Measurements from ENCODE around the gene MIA. TPM values are rescaled to one million over a fixed set of nuclear protein-coding genes. Genes with fewer than 3 reads are reported as not detected.
A peak's percentile ranks its signal among the peaks of the same experiment; 100 is the strongest.

Gene MIA
- polyA plus RNA-seq, 1 donor from 2014 or later, result 1.8 TPM

DNA sequence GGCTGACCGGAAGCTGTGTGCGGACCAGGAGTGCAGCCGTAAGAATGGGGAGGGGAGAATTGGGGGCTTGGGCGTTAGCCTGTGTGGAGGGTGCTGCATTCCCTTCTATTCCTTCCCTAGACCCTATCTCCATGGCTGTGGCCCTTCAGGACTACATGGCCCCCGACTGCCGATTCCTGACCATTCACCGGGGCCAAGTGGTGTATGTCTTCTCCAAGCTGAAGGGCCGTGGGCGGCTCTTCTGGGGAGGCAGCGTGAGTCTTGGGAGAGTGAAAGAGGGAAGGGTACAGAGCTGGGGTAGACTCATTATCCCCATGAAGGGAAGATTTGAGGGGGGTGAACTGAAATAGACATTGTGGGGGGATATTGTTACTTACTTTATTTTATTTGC is 306 bp downstream of the MIA start:
- Histone ChIP-seq H3K9ac (ENCODE audit: low read length) (no peak overlapping the region), H3K27ac (ENCODE audit: low read length) (no peak overlapping the region), H3K4me3 (ENCODE audit: low read length) (no peak overlapping the region), H3F3A (ENCODE audit: insufficient read depth, low read length, poor library complexity, severe bottlenecking) (peaks cover 4% of the 10 kb centered on the region), H2AFZ (ENCODE audit: low read depth, low read length) (no peak overlapping the region), H3K9me2 (ENCODE audit: insufficient read depth, low read length) (no peaks in the 10 kb centered on the region), H3K4me2 (ENCODE audit: low read length) (no peak overlapping the region), H3K79me2 (replicated peaks; ENCODE audit: insufficient read depth, low read length) (no peaks in the 10 kb centered on the region), H4K20me1 (ENCODE audit: insufficient read depth) (no peaks in the 10 kb centered on the region), H3K36me3 (ENCODE audit: insufficient read depth, low read length) (no peaks in the 10 kb centered on the region), H3K9me3 (ENCODE audit: low read length) (no peaks in the 10 kb centered on the region), H3K27me3 (ENCODE audit: insufficient read depth, low read depth, low read length) (no peaks in the 10 kb centered on the region)
- TF ChIP-seq EZH2 (IDR thresholded peaks at IDR 0.05; ENCODE audit: borderline replicate concordance, insufficient read depth, low read length, poor library complexity, severe bottlenecking) (no peak), REST (IDR thresholded peaks at IDR 0.05; ENCODE audit: borderline replicate concordance) (no peak), SMC3 (conservative IDR thresholded peaks at IDR 0.05; ENCODE audit: poor library complexity) (no peak), EP300 (conservative IDR thresholded peaks at IDR 0.05; ENCODE audit: poor library complexity, severe bottlenecking) (no peak), MXI1 (conservative IDR thresholded peaks at IDR 0.05; ENCODE audit: poor library complexity, severe bottlenecking) (no peak), TAF1 (IDR thresholded peaks at IDR 0.05; ENCODE audit: low read depth) (no peak), POLR2AphosphoS5 (IDR thresholded peaks at IDR 0.05) (no peak), RAD21 (conservative IDR thresholded peaks at IDR 0.05) (no peak), CTCF (IDR thresholded peaks at IDR 0.05; ENCODE audit: poor library complexity, severe bottlenecking) (no peak)

DNA sequence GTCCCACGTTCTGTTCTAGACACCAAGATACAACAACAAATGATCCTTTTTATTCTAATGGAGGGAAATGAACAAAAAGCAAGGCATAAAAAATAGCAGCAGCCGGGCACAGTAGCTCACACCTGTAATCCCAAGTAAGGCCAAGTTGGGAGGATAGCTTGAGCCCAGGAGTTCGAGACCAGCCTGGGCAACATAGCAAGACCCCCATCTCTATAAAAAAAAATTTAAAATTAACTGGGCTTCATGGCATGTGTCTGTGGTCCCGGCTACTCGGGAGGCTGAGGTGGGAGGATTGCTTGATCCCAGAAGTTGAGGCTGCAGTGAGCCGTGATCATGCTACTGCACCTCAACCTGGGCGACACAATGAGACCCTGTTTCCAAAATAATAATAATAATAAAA is 1.0 kb downstream of the MIA start:
- no peak for TF ChIP-seq SMC3 (conservative IDR thresholded peaks at IDR 0.05; ENCODE audit: poor library complexity)
- no peak for TF ChIP-seq EP300 (conservative IDR thresholded peaks at IDR 0.05; ENCODE audit: poor library complexity, severe bottlenecking)
- TF ChIP-seq RAD21 (conservative IDR thresholded peaks at IDR 0.05), result no peak
- TF ChIP-seq REST (IDR thresholded peaks at IDR 0.05; ENCODE audit: borderline replicate concordance), result no peak
- no peak for TF ChIP-seq TAF1 (IDR thresholded peaks at IDR 0.05; ENCODE audit: low read depth)
- TF ChIP-seq CTCF (IDR thresholded peaks at IDR 0.05; ENCODE audit: poor library complexity, severe bottlenecking), result no peak
- no peak for TF ChIP-seq POLR2AphosphoS5 (IDR thresholded peaks at IDR 0.05)
- no peak for TF ChIP-seq EZH2 (IDR thresholded peaks at IDR 0.05; ENCODE audit: borderline replicate concordance, insufficient read depth, low read length, poor library complexity, severe bottlenecking)
- TF ChIP-seq MXI1 (conservative IDR thresholded peaks at IDR 0.05; ENCODE audit: poor library complexity, severe bottlenecking), result no peak
- Histone ChIP-seq H3K9me3 (ENCODE audit: low read length) (no peaks in the 10 kb centered on the region), H3K27me3 (ENCODE audit: insufficient read depth, low read depth, low read length) (no peaks in the 10 kb centered on the region), H3K27ac (ENCODE audit: low read length) (peak overlapping the region; percentile 99), H3K9me2 (ENCODE audit: insufficient read depth, low read length) (no peaks in the 10 kb centered on the region), H3K79me2 (replicated peaks; ENCODE audit: insufficient read depth, low read length) (no peaks in the 10 kb centered on the region), H4K20me1 (ENCODE audit: insufficient read depth) (no peaks in the 10 kb centered on the region), H3K4me3 (ENCODE audit: low read length) (peak overlapping the region; percentile 80), H3F3A (ENCODE audit: insufficient read depth, low read length, poor library complexity, severe bottlenecking) (peaks cover 4% of the 10 kb centered on the region), H3K36me3 (ENCODE audit: insufficient read depth, low read length) (no peaks in the 10 kb centered on the region), H2AFZ (ENCODE audit: low read depth, low read length) (no peak overlapping the region), H3K4me2 (ENCODE audit: low read length) (peak overlapping the region; percentile 78), H3K9ac (ENCODE audit: low read length) (peak overlapping the region; percentile 87)
